Tibial nerve (tissue), 4 donors: Measurements from ENCODE around the gene SLC19A2. TPM values are rescaled to one million over a fixed set of nuclear protein-coding genes. Genes with fewer than 3 reads are reported as not detected.

Experiments used
- DNase-seq, 2 donors: peaks; one replicate each; pipeline ENCODE4 v3.0.0-alpha.2; 2019; ENCODE audit warnings: low spot score in 2 of 2
- H3K27ac ChIP-seq, 4 donors: fragments of 200-600 bp; sonication (generic) in 3 of 4; one replicate each; pipeline ENCODE4 v1.5.1; 2017 to 2019; ENCODE audit warnings: mild to moderate bottlenecking in 1 of 4
- H3K27me3 ChIP-seq, 2 donors: fragments of 200-600 bp; sonication (generic) in 1 of 2; one replicate each; pipeline versions ENCODE4 v1.5.1 to v1.6.0; 2017 to 2019
- H3K36me3 ChIP-seq, 3 donors: fragments of 200-600 bp; sonication (generic); one replicate each; pipeline ENCODE4 v1.5.1; 2018 to 2019
- H3K4me1 ChIP-seq, 4 donors: fragments of 200-600 bp; sonication (generic) in 3 of 4; one replicate each; pipeline ENCODE4 v1.5.1; 2017 to 2019
- H3K4me3 ChIP-seq, 4 donors: fragments of 200-600 bp; sonication (generic) in 3 of 4; one replicate each; pipeline ENCODE4 v1.5.1; 2017 to 2019; ENCODE audit warnings: mild to moderate bottlenecking in 1 of 4, moderate library complexity in 1 of 4
- H3K9me3 ChIP-seq, 4 donors: fragments of 200-600 bp; sonication (generic) in 3 of 4; one replicate each; pipeline ENCODE4 v1.5.1; 2017 to 2019
- CTCF ChIP-seq, 5 experiments: fragments of 200-600 bp in 3 of 5; fragments of 450-650 bp in 2 of 5; sonication (generic) in 3 of 5; IDR thresholded peaks; one replicate each; pipeline ENCODE4 v1.5.1; 2016 to 2019; ENCODE audit warnings: antibody characterized with exemption in 5 of 5, mild to moderate bottlenecking in 3 of 5, moderate library complexity in 2 of 5
- EP300 ChIP-seq, 2 donors: sonication (generic); formaldehyde crosslinking; IDR thresholded peaks; one replicate each; pipeline ENCODE4 v1.6.1; 2017; ENCODE audit warnings: antibody characterized with exemption in 2 of 2, mild to moderate bottlenecking in 1 of 2
- POLR2A ChIP-seq, 2 donors: fragments of 450-650 bp; IDR thresholded peaks; one replicate each; pipeline ENCODE4 v1.6.1; 2017; ENCODE audit warnings: antibody characterized with exemption in 2 of 2, mild to moderate bottlenecking in 2 of 2, moderate library complexity in 2 of 2
- WGBS, 2 donors: methylation state at CpG; one replicate each; pipeline ENCODE4 v1.1.5; 2018; 5-methylcytosine and 5-hydroxymethylcytosine counted together
- total RNA-seq, 4 donors: library from RNA; depleted of rRNA; stranded (reverse); fragments of >200 nt; gene quantifications; one replicate each; pipeline ENCODE4 v1.1.0, GENCODE V29; 2016

SLC19A2 gene
- total RNA-seq, 4 donors from 2014 or later, result 25.1 to 51.6 (median 35.6) TPM

- H3K27me3 ChIP-seq, result no peaks in the 10 kb centered on the region
- H3K4me3 ChIP-seq, result peak overlapping the region; percentile 73 to 99 (median 88)
- H3K9me3 ChIP-seq, result no peaks in the 10 kb centered on the region
- no peak for DNase-seq
- H3K4me1 ChIP-seq, result peaks cover 0 to 54% (median 16%) of the 10 kb centered on the region in 4 donors
- no peaks in the 10 kb centered on the region for H3K36me3 ChIP-seq
- TF ChIP-seq EP300 (IDR thresholded peaks at IDR 0.05) (no peak), CTCF (IDR thresholded peaks at IDR 0.05) (no peak), POLR2A (IDR thresholded peaks at IDR 0.05) (no peak)
- peak overlapping the region; percentile 97 to 100 (median 98) for H3K27ac ChIP-seq
- WGBS, 2 donors, result 41 to 49% methylated on average over 4 of the region's 4 CpGs
These were observed 1.6 kb downstream of the SLC19A2 start for GRCh38 chr1:169484101-169484500.

DNA sequence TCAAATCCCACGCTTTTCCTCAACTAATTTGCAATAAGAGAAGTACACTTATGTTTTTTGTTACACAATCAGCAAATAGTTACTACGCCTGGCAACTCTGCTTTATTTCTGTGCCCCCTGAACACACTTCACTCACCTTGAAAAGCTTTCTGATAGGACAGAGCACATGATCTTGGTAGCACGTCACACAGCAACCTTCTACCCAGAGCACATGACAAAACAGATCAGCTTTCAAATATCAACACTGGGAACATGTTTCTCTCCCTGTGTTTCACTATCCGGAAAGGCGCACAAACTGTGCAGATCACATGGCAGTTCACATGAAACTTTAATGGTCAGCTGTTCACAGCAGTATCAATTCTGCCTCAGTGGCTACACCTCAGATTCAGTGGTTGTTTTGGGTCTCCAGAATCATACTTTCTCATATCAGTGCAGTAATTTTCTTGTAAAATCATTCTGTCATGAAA lies 2.2 kb downstream of the SLC19A2 start:
- WGBS, 2 donors, result 47 to 48% methylated on average over 5 of the region's 5 CpGs

GRCh38 chr1:169479363-169480066 lies 6.2 kb downstream of the SLC19A2 start:
- no peak for DNase-seq
- H3K27ac ChIP-seq, result no peak overlapping the region
- H3K36me3 ChIP-seq, result peaks cover 0 to 15% (median 7%) of the 10 kb centered on the region in 3 donors
- no peaks in the 10 kb centered on the region for H3K9me3 ChIP-seq
- H3K4me1 ChIP-seq, result peaks cover 0 to 35% (median 8%) of the 10 kb centered on the region in 4 donors
- TF ChIP-seq EP300 (IDR thresholded peaks at IDR 0.05), result no peak
- TF ChIP-seq POLR2A (IDR thresholded peaks at IDR 0.05), result no peak
- TF ChIP-seq CTCF (IDR thresholded peaks at IDR 0.05), result no peak
- WGBS, 2 donors, result 95 to 100% methylated on average over 1 of the region's 1 CpG
- no peak overlapping the region for H3K4me3 ChIP-seq
- H3K27me3 ChIP-seq, result no peaks in the 10 kb centered on the region

More for the DNA sequence above, 2.2 kb downstream of the SLC19A2 start:
- Histone ChIP-seq H3K27ac (peak overlapping the region; percentile 97 to 100 (median 98)), H3K36me3 (no peaks in the 10 kb centered on the region), H3K4me1 (peaks cover 0 to 54% (median 16%) of the 10 kb centered on the region in 4 donors), H3K9me3 (no peaks in the 10 kb centered on the region), H3K4me3 (peak overlapping the region; percentile 73 to 99 (median 88)), H3K27me3 (no peaks in the 10 kb centered on the region)
- TF ChIP-seq CTCF (IDR thresholded peaks at IDR 0.05) (no peak), POLR2A (IDR thresholded peaks at IDR 0.05) (peak; percentile 33 to 72), EP300 (IDR thresholded peaks at IDR 0.05) (peak; percentile 58 to 94)
- peak in 1 of 2 donors; percentile 65 for DNase-seq

DNA sequence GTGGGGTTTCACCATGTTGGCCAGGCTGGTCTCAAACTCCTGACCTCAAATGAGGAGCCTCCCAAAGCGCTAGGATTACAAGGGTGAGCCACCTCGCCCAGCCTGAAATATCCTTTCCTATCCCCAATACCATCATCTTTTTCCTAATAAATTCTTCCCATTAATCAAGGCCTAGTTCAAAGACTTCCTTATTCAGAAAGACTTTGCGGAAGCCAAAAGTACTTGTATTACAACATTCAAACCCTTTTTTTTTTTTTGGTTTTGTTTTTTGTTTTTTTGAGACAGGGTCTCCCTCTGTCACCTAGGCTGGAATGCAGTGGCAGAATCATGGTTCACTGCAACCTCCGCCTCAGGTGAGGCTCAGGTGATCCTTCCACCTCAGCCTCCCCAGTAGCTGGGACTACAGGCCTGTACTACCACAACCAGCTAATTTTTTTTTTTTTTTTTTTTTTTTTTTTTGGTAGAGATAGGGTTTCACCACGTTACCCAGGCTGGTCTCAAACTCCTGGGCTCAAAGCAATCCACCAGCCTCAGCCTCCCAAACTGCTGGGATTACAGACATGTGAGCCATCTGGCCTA lies 7.6 kb downstream of the SLC19A2 start:
- Histone ChIP-seq H3K27me3 (no peaks in the 10 kb centered on the region), H3K36me3 (peaks cover 0 to 15% (median 7%) of the 10 kb centered on the region in 3 donors), H3K27ac (no peak overlapping the region), H3K9me3 (no peaks in the 10 kb centered on the region), H3K4me3 (no peak overlapping the region), H3K4me1 (peaks cover 0 to 21% (median 2%) of the 10 kb centered on the region in 4 donors)
- TF ChIP-seq POLR2A (IDR thresholded peaks at IDR 0.05) (no peak), EP300 (IDR thresholded peaks at IDR 0.05) (no peak), CTCF (IDR thresholded peaks at IDR 0.05) (no peak)
- 91 to 93% methylated on average over 5 of the region's 5 CpGs for WGBS, 2 donors
- DNase-seq, result no peak
